Smooth muscle cell (in vitro differentiated cells): ENCODE results near the gene SLC35E1. TPM values are rescaled to one million over a fixed set of nuclear protein-coding genes. Genes with fewer than 3 reads are reported as not detected.

ENCODE experiments used
- DNase-seq: peaks from one replicate; lab custom pipeline; 2025; ENCODE audit not compliant: unreplicated experiment; lab: John Stamatoyannopoulos, UW
- H2AFZ ChIP-seq: fragments of 200-600 bp; sonication (generic); 2 replicates; pipeline ENCODE4 v1.6.0; 2016; ENCODE audit warnings: antibody characterized with exemption, low read depth, mild to moderate bottlenecking
- H3F3A ChIP-seq: fragments of 200-600 bp; sonication (generic); 2 replicates; pipeline ENCODE4 v1.6.0; 2017; ENCODE audit warnings: antibody characterized with exemption, low read depth
- H3K27ac ChIP-seq: fragments of 200-600 bp; sonication (generic); 2 replicates; pipeline ENCODE4 v1.5.1; 2016; ENCODE audit warnings: low read depth, mild to moderate bottlenecking
- H3K27me3 ChIP-seq: fragments of 200-600 bp; sonication (generic); 2 replicates; pipeline ENCODE4 v1.6.1; 2016; ENCODE audit warnings: low read depth, mild to moderate bottlenecking
- H3K36me3 ChIP-seq: fragments of 200-600 bp; sonication (generic); 2 replicates; pipeline ENCODE4 v1.5.1; 2016; ENCODE audit warnings: low read depth
- H3K4me1 ChIP-seq: fragments of 200-600 bp; sonication (generic); 2 replicates; pipeline ENCODE4 v1.5.1; 2016; ENCODE audit warnings: low read depth
- H3K4me2 ChIP-seq: fragments of 200-600 bp; sonication (generic); 2 replicates; pipeline ENCODE4 v1.6.0; 2016; ENCODE audit warnings: mild to moderate bottlenecking
- H3K4me3 ChIP-seq: fragments of 200-600 bp; sonication (generic); 2 replicates; pipeline ENCODE4 v1.5.1; 2016; ENCODE audit warnings: mild to moderate bottlenecking
- H3K79me2 ChIP-seq: fragments of 200-600 bp; sonication (generic); 2 replicates; pipeline ENCODE4 v1.6.0; 2016; ENCODE audit warnings: low read depth, mild to moderate bottlenecking
- H3K9ac ChIP-seq: fragments of 200-600 bp; sonication (generic); 2 replicates; pipeline ENCODE4 v1.6.0; 2016; ENCODE audit warnings: low read depth
- H3K9me3 ChIP-seq: fragments of 200-600 bp; sonication (generic); replicated peaks from 2 replicates; pipeline ENCODE4 v1.5.1; 2016; ENCODE audit warnings: low read depth
- H4K20me1 ChIP-seq: fragments of 200-600 bp; sonication (generic); 2 replicates; pipeline ENCODE4 v1.6.0; 2016; ENCODE audit warnings: low read depth
- WGBS: methylation state at CpG from one replicate; pipeline ENCODE4 v1.1.7; 2016; ENCODE audit warnings: low lambda C conversion rate; 5-methylcytosine and 5-hydroxymethylcytosine counted together
- polyA plus RNA-seq: library from polyadenylated mRNA; unstranded; fragments of >200 nt; fragmentation: Nextera tagmentation; extraction: Ambion mirVana; gene quantifications from 2 replicates; pipeline ENCODE4 v1.2.1, GENCODE V29; 2016
- total RNA-seq: library from RNA; depleted of rRNA; stranded (reverse); fragments of >200 nt; gene quantifications from 2 replicates; pipeline ENCODE4 v1.2.3, GENCODE V29; 2014
- TF ChIP-seq, protein P1 (sequence below): fragments of 200-600 bp; sonication (generic); IDR thresholded peaks from 2 replicates; pipeline ENCODE4 v1.5.1; 2017; ENCODE audit warnings: borderline replicate concordance, mild to moderate bottlenecking, antibody characterized with exemption; ENCODE audit not compliant: insufficient read depth, poor library complexity, severe bottlenecking

Gene SLC35E1
- total and polyA plus RNA-seq, 2 experiments from 2014 or later, result 35.3 to 37.3 TPM

DNA sequence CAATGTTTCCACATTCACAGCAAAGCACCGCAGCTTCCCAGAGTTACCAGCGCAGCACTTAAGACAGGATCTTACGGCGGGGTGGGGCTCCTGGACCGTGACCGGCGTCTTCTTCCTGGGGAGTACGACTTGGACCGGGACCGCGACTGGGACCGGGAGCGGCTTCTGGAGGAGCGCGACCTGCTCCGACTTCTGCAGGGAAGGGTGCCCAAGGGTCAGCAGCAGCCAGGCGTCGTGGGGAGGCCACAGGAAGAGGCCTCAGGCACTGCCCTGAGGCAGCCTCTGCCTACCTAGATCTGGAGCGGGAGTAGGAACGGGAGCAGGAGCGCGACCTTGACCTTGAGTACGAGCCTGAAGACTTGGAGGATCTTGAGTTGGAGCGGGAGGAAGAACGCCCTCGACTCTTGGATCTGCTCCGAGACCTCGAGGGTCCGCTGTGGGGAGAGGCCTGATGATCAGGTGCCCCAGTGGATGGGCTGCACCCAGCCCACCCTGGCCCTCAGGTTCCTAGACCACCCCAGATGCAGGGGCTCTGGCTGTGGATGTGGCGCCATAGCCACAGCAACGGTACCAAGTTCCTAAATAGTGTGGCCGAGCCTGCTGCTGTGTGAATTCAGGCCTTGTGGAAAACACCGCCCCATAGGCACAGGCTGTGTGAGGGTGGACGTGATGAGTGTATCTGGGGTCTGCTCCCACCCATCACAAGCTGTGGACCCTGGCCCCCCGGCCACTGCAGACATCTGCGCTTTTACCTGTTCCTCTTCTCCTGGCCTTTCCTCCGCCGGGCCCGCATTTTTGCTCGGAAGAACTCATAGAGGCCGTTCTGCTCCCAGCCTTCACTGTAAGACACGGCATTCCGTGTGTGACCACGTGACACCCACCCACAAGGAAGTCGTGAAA is 51.9 kb downstream of the SLC35E1 start:
- Histone ChIP-seq H3K4me2 (no peak overlapping the region), H2AFZ (no peak overlapping the region), H3K4me3 (no peak overlapping the region), H3K36me3 (no peaks in the 10 kb centered on the region), H3F3A (no peaks in the 10 kb centered on the region), H3K9me3 (no peaks in the 10 kb centered on the region), H3K4me1 (no peaks in the 10 kb centered on the region), H3K27me3 (no peaks in the 10 kb centered on the region), H3K9ac (no peak overlapping the region), H3K27ac (no peak overlapping the region), H4K20me1 (peaks cover 4% of the 10 kb centered on the region), H3K79me2 (no peaks in the 10 kb centered on the region)
- WGBS, result 94% methylated on average over 45 of the region's 45 CpGs
- DNase-seq, result no peak
- TF ChIP-seq, protein P1, sequence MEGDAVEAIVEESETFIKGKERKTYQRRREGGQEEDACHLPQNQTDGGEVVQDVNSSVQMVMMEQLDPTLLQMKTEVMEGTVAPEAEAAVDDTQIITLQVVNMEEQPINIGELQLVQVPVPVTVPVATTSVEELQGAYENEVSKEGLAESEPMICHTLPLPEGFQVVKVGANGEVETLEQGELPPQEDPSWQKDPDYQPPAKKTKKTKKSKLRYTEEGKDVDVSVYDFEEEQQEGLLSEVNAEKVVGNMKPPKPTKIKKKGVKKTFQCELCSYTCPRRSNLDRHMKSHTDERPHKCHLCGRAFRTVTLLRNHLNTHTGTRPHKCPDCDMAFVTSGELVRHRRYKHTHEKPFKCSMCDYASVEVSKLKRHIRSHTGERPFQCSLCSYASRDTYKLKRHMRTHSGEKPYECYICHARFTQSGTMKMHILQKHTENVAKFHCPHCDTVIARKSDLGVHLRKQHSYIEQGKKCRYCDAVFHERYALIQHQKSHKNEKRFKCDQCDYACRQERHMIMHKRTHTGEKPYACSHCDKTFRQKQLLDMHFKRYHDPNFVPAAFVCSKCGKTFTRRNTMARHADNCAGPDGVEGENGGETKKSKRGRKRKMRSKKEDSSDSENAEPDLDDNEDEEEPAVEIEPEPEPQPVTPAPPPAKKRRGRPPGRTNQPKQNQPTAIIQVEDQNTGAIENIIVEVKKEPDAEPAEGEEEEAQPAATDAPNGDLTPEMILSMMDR, result no peak

DNA sequence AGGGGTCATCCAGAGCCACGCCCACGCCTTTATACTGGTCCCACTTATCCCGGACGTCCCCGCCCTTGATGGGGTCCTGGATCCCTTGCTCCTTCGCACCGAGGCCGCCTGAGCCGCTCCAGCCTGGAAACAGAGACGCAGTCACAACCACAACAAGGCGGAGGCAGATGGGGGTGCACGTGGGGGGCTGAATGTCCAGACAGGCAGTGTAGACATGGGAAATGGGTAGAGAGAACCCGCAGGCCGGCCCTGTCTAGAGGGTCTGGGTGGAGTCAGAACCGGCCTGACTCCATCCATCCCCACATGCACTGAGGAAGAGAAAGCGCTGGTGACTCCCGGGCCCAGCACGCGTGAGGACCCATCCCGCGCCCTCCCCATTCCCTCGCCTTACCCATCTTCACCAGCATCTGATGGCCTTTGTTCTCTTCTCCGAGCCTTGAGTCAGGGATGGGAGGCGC is 53.0 kb downstream of the SLC35E1 start:
- H3K4me3 ChIP-seq, result no peak overlapping the region
- no peaks in the 10 kb centered on the region for H3F3A ChIP-seq
- peaks cover 4% of the 10 kb centered on the region for H4K20me1 ChIP-seq
- H3K4me1 ChIP-seq, result no peaks in the 10 kb centered on the region
- TF ChIP-seq, protein P1, result no peak
- WGBS, result 96% methylated on average over 24 of the region's 24 CpGs
- no peak overlapping the region for H3K4me2 ChIP-seq
- no peaks in the 10 kb centered on the region for H3K27me3 ChIP-seq
- no peak overlapping the region for H3K9ac ChIP-seq
- no peak for DNase-seq
- H3K27ac ChIP-seq, result no peak overlapping the region
- no peaks in the 10 kb centered on the region for H3K9me3 ChIP-seq
- H2AFZ ChIP-seq, result no peak overlapping the region
- no peaks in the 10 kb centered on the region for H3K79me2 ChIP-seq
- H3K36me3 ChIP-seq, result no peaks in the 10 kb centered on the region

DNA sequence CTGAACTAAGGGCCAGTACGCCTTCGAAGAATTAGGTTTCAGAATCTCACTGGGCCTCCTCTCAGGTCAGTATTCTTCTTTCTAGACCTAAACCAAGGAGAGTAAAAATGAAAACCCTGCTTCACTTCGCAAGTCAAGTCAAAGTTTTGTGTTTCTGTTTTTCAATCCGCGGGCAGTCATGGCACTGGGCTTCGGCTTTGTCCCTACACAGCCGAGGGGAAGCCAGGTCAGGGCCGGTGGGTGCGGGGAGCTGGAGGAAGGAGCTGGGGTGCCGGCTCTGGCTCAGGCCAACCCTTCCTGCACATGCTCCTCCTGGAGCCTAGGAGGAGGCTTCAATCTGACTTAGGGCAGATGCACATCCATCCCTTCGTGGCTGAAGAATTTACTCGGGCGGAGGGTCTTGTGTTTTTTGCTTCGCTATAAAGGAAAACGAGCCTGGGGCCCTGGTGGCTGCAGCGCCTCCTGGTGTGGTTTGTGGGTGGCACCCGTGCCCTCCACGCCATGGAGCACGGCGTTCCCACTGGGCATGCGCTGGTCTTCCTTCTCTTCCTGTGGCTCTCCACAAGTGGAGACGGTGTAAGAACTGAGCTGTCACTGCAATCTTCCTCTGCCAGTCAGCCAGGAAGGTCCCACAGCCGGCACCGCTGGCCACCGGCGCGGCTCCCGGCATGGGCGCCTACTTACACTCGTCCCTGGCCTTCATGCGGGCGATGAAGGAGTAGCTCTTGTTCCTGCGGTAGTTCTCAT is 53.6 kb downstream of the SLC35E1 start:
- Histone ChIP-seq H3K9me3 (no peaks in the 10 kb centered on the region), H3K27me3 (no peaks in the 10 kb centered on the region), H3F3A (no peaks in the 10 kb centered on the region), H2AFZ (no peak overlapping the region), H3K9ac (no peak overlapping the region), H3K4me3 (no peak overlapping the region), H3K36me3 (no peaks in the 10 kb centered on the region), H3K4me1 (no peaks in the 10 kb centered on the region), H4K20me1 (peaks cover 4% of the 10 kb centered on the region), H3K27ac (no peak overlapping the region), H3K4me2 (no peak overlapping the region), H3K79me2 (no peaks in the 10 kb centered on the region)
- DNase-seq, result no peak
- TF ChIP-seq, protein P1, result no peak
- WGBS, result 95% methylated on average over 32 of the region's 33 CpGs
